AG04450 (cell line): ENCODE results near the gene FAM78B. TPM values are rescaled to one million over a fixed set of nuclear protein-coding genes. Genes with fewer than 3 reads are reported as not detected.

ENCODE experiments used
- CTCF ChIA-PET: fragments of 300-600, 350-600 bp; formaldehyde crosslinking; extraction: SDS; loops from one replicate; lab custom pipeline; 2022; ENCODE audit warnings: antibody characterized with exemption, inconsistent platforms; lab: Charles Lee
- POLR2A ChIA-PET: fragments of 350-600 bp; formaldehyde crosslinking; extraction: SDS; loops from one replicate; lab custom pipeline; 2021; ENCODE audit warnings: antibody characterized with exemption, inconsistent platforms; lab: Yijun Ruan, JAX
- DNase-seq: peaks from one replicate; pipeline ENCODE4 v3.0.0-alpha.2; 2011; ENCODE audit warnings: low read depth, low spot score
- H3K27ac ChIP-seq: one replicate; pipeline ENCODE4 v1.5.1; 2012; ENCODE audit warnings: low read depth, low read length, control low read depth
- H3K27me3 ChIP-seq: one replicate; pipeline ENCODE4 v1.6.0; 2012; ENCODE audit warnings: low read length; ENCODE audit not compliant: control insufficient read depth, insufficient read depth
- H3K4me3 ChIP-seq: 2 replicates; pipeline ENCODE4 v1.5.1; 2011; ENCODE audit warnings: mild to moderate bottlenecking, low read depth, low read length, control low read depth
- H3K9me3 ChIP-seq: 2 replicates; pipeline ENCODE4 v1.5.1; 2012; ENCODE audit warnings: low read length; ENCODE audit not compliant: control insufficient read depth, insufficient read depth
- polyA plus RNA-seq: library from polyadenylated mRNA; depleted of rRNA; stranded (reverse); fragments of >200 nt; gene quantifications from 2 replicates; pipeline ENCODE4 v1.2.3, GENCODE V29; 2011
- TF ChIP-seq, protein P1 (sequence below): IDR thresholded peaks from 2 replicates; pipeline ENCODE4 v1.5.1; 2011; ENCODE audit warnings: low read depth, low read length, control low read depth, inconsistent platforms

The FAM78B gene
- polyA plus RNA-seq, 1 experiment, result 0.05 TPM

DNA sequence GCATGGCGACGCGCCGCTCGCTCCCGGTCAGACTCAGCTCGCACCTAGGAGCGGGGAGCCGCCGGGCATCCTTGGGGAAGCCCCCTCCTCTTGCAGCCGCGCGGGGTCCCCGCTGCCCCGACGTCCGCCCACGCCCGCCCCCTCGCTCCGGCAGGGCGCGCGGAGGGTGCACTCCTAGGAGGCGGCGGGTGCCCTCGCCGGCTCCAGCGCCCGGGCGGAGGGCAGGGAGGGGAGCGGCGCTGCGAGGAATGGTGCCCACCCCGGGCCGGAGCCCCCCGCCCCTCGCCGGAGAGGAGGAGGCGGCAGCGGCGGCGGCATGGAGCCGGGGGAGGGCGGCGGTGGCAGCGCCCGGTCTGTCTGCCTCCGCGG lies 488 bp downstream of the FAM78B start:
- TF ChIP-seq, protein P1, sequence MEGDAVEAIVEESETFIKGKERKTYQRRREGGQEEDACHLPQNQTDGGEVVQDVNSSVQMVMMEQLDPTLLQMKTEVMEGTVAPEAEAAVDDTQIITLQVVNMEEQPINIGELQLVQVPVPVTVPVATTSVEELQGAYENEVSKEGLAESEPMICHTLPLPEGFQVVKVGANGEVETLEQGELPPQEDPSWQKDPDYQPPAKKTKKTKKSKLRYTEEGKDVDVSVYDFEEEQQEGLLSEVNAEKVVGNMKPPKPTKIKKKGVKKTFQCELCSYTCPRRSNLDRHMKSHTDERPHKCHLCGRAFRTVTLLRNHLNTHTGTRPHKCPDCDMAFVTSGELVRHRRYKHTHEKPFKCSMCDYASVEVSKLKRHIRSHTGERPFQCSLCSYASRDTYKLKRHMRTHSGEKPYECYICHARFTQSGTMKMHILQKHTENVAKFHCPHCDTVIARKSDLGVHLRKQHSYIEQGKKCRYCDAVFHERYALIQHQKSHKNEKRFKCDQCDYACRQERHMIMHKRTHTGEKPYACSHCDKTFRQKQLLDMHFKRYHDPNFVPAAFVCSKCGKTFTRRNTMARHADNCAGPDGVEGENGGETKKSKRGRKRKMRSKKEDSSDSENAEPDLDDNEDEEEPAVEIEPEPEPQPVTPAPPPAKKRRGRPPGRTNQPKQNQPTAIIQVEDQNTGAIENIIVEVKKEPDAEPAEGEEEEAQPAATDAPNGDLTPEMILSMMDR, result no peak
- CTCF ChIA-PET, result interaction anchor here (1.6 kb wide), 1 partner anchor 242 kb away, joined by 4 read pairs; no protein-coding TSS in a partner anchor
- H3K4me3 ChIP-seq, result no peak overlapping the region; the same call in 1 of the 2 replicates
- peaks cover 2% of the 10 kb centered on the region; the same call in 1 of the 2 replicates for H3K9me3 ChIP-seq
- no peak for DNase-seq
- no peak overlapping the region for H3K27ac ChIP-seq
- POLR2A ChIA-PET, result no interaction called here
- peaks cover 17% of the 10 kb centered on the region for H3K27me3 ChIP-seq

DNA sequence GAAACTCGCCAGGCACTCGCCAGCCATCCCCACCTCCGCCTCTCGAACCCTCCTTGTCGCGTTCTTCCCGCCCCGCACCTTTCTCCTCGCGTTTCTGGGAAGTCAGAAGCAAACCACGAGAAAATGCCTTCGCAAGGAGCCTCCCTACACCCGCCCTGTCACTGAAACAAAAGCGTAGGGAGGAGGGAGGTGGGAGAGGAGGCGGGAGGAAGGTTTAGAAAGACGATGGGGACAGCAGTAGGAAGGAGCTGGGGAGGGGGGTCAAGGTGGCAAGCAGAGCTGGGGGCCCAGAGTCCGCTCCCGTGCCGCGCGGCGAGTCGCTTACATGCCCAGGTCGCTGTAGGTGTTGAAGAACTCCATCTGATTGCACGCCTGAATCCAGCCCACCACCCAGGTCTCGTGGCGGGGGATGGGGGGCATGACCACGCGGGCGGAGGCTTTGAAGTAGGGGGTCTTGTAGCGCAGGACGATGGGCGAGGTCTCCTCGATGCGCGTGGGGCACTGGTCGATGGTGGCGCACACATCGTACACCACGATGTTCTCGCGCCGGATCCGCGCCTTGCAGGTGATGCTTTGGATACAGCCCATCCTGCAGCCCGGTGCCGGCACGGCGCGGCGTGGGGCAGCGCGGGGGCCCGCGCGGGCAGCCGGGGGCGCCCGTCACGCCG lies 1.0 kb downstream of the FAM78B start:
- ChIA-PET CTCF (no interaction called here), POLR2A (no interaction called here)
- Histone ChIP-seq H3K4me3 (no peak overlapping the region; the same call in 1 of the 2 replicates), H3K27me3 (peaks cover 17% of the 10 kb centered on the region), H3K9me3 (peaks cover 2% of the 10 kb centered on the region; the same call in 1 of the 2 replicates), H3K27ac (no peak overlapping the region)
- no peak for DNase-seq
- TF ChIP-seq, protein P1, result no peak

DNA sequence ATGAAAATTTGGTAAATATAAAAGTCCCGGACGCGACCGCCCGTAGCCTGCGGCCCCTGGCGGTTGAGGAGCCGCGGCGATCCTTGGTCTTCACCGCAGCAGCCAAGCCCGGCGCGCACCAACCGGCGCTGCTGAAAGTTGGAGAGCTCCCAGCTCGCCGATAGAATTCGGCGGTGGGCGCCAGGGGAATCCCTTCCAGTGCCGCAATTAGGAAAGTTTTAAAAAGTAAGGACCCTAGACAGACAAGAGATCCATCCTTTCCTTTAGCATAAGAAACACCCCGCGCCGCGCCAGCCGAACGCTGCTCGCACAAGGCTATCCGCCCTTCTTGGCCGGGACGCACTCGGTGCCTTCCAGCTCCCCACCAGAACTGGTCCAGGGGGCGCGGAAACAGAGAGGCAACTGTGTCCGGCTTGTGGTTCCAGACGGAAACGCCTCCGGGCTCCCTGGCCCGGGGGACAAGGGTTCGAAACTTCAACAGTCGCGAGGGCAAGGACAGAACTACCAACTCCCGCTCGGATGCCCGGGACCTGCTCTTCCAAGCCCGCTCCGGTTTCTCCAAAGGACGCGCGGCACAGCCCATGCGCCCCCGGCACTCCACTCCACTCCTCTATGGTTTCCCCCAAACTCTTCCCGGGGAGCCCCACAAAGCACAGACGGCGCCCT lies 1.7 kb downstream of the FAM78B start:
- Histone ChIP-seq H3K4me3 (no peak overlapping the region), H3K27ac (no peak overlapping the region), H3K27me3 (peaks cover 17% of the 10 kb centered on the region), H3K9me3 (peaks cover 2% of the 10 kb centered on the region; the same call in 1 of the 2 replicates)
- no peak for DNase-seq
- TF ChIP-seq, protein P1, result peak; percentile 40
- POLR2A ChIA-PET, result no interaction called here
- CTCF ChIA-PET, result interaction anchor here (0.6 to 1.2 kb wide), 2 partner anchors 237 to 242 kb away, joined by 3 to 4 read pairs; no protein-coding TSS in a partner anchor

DNA sequence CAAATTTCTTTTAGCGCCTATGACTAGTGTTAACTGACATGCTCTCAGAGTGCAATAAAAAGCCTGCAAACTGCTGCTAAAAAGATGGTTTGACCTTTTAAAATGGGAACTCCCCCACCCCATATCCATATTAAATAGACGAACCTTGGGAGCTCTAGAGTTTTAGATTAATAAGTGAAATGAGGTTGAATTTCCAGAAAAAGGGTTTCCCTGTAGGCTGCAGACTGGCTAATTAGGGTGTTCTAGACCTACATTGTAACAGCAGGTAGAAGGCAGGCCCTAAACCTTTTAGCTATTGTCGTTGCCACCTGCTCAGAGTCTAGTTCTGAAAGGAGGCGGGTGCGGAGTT lies 2.2 kb downstream of the FAM78B start:
- POLR2A ChIA-PET, result no interaction called here
- CTCF ChIA-PET, result interaction anchor here (0.6 to 1.2 kb wide), 2 partner anchors 237 to 241 kb away, joined by 3 to 4 read pairs; no protein-coding TSS in a partner anchor
- H3K27me3 ChIP-seq, result peaks cover 17% of the 10 kb centered on the region
- TF ChIP-seq, protein P1, result no peak
- H3K27ac ChIP-seq, result no peak overlapping the region
- DNase-seq, result no peak
- H3K4me3 ChIP-seq, result no peak overlapping the region
- peaks cover 2% of the 10 kb centered on the region; the same call in 1 of the 2 replicates for H3K9me3 ChIP-seq

DNA sequence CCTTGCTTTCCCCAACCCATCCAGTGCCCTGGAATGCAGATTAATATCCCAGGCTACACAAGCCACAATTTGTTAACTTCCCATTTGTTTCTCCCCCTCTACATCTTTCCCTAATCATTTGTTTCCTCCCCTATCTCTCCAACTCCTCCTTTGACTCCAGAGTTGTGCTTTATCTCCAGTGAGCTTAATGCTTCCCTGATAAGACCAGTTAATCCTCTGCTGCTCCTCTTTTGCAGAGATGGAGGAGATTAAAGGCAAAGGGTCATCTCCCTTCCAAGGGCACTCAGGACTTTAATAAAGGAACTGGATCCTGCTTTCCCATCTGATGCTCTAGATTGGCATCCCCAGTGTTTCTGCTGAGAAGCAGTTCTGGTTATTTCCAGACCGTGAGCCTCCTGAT lies 7.1 kb downstream of the FAM78B start:
- TF ChIP-seq, protein P1, result no peak
- Histone ChIP-seq H3K9me3 (peaks cover 7% of the 10 kb centered on the region), H3K27me3 (no peaks in the 10 kb centered on the region), H3K4me3 (no peak overlapping the region), H3K27ac (no peak overlapping the region)
- ChIA-PET CTCF (no interaction called here), POLR2A (no interaction called here)
- no peak for DNase-seq
